Amniotic epithelial cell (primary cell): ENCODE results near the gene TOM1L2.
A peak's percentile ranks its signal among the peaks of the same experiment; 100 is the strongest.

ENCODE experiments used
- DNase-seq: peaks from one replicate; pipeline ENCODE4 v3.0.0-alpha.2; 2010; ENCODE audit warnings: low read depth

Gene TOM1L2

GRCh38 chr17:17848311-17849082 lies 123.7 kb downstream of the TOM1L2 start:
- no peak for DNase-seq

- no peak for DNase-seq
Measured at GRCh38 chr17:17847726-17848125, 124.5 kb downstream of the TOM1L2 start.

GRCh38 chr17:17847118-17847689 lies 125.0 kb downstream of the TOM1L2 start:
- DNase-seq = no peak

- no peak for DNase-seq
Measured at GRCh38 chr17:17846645-17847044, 125.6 kb downstream of the TOM1L2 start.

- DNase-seq = no peak
Measured at GRCh38 chr17:17846003-17846402, 126.2 kb downstream of the TOM1L2 start.

- DNase-seq = no peak
Measured at GRCh38 chr17:17845046-17845775, 127.0 kb downstream of the TOM1L2 start.

- no peak for DNase-seq
Measured at GRCh38 chr17:17844500-17844899, 127.7 kb downstream of the TOM1L2 start.

- no peak for DNase-seq
Measured at GRCh38 chr17:17844079-17844478, 128.1 kb downstream of the TOM1L2 start.

- no peak for DNase-seq
Measured at GRCh38 chr17:17843096-17843495, 129.1 kb downstream of the TOM1L2 start.

- no peak for DNase-seq
Measured at GRCh38 chr17:17842111-17842876, 129.9 kb downstream of the TOM1L2 start.

- no peak for DNase-seq
Measured at GRCh38 chr17:17841601-17842025, 130.6 kb downstream of the TOM1L2 start.

GRCh38 chr17:17840751-17841591 lies 131.2 kb downstream of the TOM1L2 start:
- peak; percentile 41 for DNase-seq

GRCh38 chr17:17839791-17840707 lies 132.2 kb downstream of the TOM1L2 start:
- peak; percentile 91 for DNase-seq

GRCh38 chr17:17837966-17838962 lies 133.9 kb downstream of the TOM1L2 start:
- DNase-seq = no peak

GRCh38 chr17:17837380-17837821 lies 134.8 kb downstream of the TOM1L2 start:
- peak; percentile 78 for DNase-seq

- peak; percentile 57 for DNase-seq
Measured at GRCh38 chr17:17836818-17837379, 135.3 kb downstream of the TOM1L2 start, which contains the start of gene SREBF1. TSS of gene SREBF1 (minus strand) at chr17:17836986. CDS start at chr17:17836817, 169 bp downstream.

GRCh38 chr17:17836250-17836817 lies 135.9 kb downstream of the TOM1L2 start:
- peak; percentile 85 for DNase-seq
